Endothelial cell of umbilical vein (primary cell): ENCODE results near the gene LCN6.

ENCODE experiments used
- EZH2 ChIP-seq: IDR thresholded peaks from 2 replicates; pipeline ENCODE4 v1.6.1; 2012; ENCODE audit warnings: borderline replicate concordance, low read depth, mild to moderate bottlenecking, moderate library complexity, low read length, inconsistent platforms; ENCODE audit not compliant: severe bottlenecking
- JUN ChIP-seq: IDR thresholded peaks from 2 replicates; pipeline ENCODE4 v1.6.1; 2011; ENCODE audit warnings: borderline replicate concordance, low read depth; ENCODE audit not compliant: insufficient read length, insufficient read depth
- POLR2A ChIP-seq: IDR thresholded peaks from 2 replicates; pipeline ENCODE4 v1.6.1; 2012; ENCODE audit warnings: low read depth, mild to moderate bottlenecking, control low read depth, low read length
- POLR2AphosphoS5 ChIP-seq: IDR thresholded peaks from 2 replicates; pipeline ENCODE4 v1.6.1; 2012; ENCODE audit warnings: low read depth, mild to moderate bottlenecking, control low read depth, low read length, moderate library complexity; ENCODE audit not compliant: insufficient read depth
- TF ChIP-seq, protein P1 (sequence below), 2 donors: IDR thresholded peaks; 1 replicate in 1 of 2; 2 replicates in 1 of 2; pipeline ENCODE4 v1.5.1; 2011; ENCODE audit warnings: low read length in 2 of 2, mild to moderate bottlenecking in 2 of 2, moderate library complexity in 2 of 2, control low read depth in 1 of 2, inconsistent platforms in 1 of 2, low read depth in 1 of 2; ENCODE audit not compliant: insufficient read depth in 1 of 2; ENCODE audit errors: extremely low read depth in 1 of 2
- TF ChIP-seq, protein P2 (sequence below): IDR thresholded peaks from 2 replicates; pipeline ENCODE4 v1.6.1; 2011; ENCODE audit not compliant: insufficient read depth, insufficient read length

DNA sequence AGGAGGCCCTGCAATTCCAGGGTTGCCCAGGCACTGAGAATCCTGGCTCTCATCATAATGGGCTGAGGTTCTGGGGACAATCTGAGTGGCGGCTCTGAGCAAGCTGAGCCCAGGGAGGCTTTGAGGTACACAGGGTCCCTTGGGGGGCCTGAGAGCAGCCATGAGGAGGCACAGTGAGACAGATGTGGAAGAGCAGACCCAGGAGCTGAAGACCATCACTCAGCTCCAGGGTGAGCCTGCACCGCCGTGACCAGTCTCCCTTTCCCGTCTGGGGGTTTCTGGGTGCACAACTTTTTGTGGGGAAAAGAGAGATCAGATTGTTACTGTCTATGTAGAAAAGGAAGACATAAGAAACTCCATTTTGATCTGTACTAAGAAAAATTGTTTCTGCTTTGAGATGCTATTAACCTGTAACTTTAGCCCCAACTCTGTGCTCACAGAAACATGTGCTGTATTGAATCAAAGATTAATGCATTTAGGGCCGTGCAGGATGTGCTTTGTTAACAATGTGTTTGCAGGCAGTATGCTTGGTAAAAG lies 48.0 kb upstream of the LCN6 start, which contains the start of gene CCDC183:
- TF ChIP-seq, protein P1, sequence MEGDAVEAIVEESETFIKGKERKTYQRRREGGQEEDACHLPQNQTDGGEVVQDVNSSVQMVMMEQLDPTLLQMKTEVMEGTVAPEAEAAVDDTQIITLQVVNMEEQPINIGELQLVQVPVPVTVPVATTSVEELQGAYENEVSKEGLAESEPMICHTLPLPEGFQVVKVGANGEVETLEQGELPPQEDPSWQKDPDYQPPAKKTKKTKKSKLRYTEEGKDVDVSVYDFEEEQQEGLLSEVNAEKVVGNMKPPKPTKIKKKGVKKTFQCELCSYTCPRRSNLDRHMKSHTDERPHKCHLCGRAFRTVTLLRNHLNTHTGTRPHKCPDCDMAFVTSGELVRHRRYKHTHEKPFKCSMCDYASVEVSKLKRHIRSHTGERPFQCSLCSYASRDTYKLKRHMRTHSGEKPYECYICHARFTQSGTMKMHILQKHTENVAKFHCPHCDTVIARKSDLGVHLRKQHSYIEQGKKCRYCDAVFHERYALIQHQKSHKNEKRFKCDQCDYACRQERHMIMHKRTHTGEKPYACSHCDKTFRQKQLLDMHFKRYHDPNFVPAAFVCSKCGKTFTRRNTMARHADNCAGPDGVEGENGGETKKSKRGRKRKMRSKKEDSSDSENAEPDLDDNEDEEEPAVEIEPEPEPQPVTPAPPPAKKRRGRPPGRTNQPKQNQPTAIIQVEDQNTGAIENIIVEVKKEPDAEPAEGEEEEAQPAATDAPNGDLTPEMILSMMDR (IDR thresholded peaks at IDR 0.05; ENCODE audit: extremely low read depth in 1 of 2, insufficient read depth in 1 of 2, low read depth in 1 of 2, low read length in 2 of 2) = no peak
- TF ChIP-seq JUN = no peak
- TF ChIP-seq POLR2A = no peak
- no peak for TF ChIP-seq POLR2AphosphoS5
- TF ChIP-seq, protein P2, sequence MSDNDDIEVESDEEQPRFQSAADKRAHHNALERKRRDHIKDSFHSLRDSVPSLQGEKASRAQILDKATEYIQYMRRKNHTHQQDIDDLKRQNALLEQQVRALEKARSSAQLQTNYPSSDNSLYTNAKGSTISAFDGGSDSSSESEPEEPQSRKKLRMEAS = no peak
- TF ChIP-seq EZH2 = no peak
